RPMI8226 (cell line): ENCODE results near the gene MCOLN1.
A peak's percentile ranks its signal among the peaks of the same experiment; 100 is the strongest.

ENCODE experiments used
- DNase-seq: peaks from one replicate; pipeline ENCODE4 v3.0.0-alpha.2; 2015

Gene MCOLN1

DNA sequence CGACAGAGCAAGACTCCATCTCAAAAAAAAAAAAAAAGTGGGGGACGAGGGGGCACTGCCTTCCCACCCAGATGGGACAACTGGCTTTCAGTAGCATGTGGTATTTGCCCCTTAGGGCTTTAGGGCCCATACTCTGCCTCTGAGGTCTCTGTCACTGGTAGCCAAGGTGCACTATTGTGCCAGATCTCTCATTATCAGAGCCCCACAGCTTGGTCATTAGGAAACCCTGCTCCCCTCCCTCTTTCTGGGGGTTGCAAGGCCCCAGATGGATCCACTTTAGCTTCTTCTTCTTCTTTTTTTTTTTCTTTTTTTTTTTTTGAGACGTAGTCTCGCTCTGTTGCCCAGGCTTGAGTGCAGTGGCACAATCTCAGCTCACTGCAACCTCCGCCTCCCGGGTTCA lies 17.7 kb upstream of the MCOLN1 start:
- DNase-seq, result no peak

DNA sequence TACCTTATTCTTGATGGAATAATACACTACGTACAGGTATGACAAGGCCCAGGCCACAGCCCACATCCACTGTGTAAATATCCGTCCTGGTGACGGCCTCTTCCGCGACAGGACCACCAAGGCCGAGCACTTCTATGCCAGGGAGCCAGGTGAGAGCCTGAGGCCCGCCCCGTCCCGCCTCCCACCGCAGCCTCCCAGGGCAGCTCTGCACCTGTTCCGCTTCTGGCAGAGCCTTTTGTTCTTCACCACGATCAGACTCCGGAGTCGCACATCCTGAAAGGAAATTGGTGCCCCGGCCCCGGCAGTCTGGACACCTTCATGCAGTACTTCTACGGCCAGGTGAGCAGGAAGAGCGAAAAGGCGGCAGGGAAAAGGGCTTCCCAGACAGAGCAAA lies 17.1 kb upstream of the MCOLN1 start:
- DNase-seq, result peak; percentile 64

DNA sequence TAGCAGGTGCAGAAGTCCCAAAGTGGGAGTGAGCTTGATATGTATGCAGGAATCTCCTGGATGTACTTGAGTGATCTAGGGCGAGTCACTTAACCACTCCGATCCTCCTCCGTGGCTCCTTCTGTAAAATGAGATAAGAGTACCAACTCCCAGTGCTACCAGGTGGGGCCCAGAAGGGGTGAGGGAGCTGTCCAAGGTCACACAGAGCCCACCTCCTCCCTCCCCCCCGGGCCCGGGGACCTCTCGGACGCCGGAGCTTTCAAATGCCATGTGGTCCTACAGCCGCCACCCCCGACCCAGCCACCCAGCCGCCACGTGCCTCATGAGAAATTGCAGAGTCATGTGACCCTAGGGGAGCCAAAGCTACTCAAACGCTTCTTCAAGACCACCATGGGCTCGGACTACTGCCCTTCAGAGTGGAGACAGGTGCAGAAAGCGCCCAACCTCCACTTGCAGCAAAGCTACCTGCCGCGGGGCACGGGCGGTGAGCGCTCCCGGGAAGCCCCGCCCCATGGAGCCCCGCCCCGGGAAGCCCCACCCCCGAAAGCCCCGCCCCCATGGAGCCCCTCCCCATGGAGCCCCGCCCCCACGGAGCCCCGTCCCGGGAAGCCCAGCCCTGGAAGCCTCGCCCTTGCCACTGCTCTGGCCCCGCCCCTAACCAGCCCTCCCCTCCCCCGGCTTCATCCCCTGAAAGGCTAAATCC lies 16.6 kb upstream of the MCOLN1 start:
- peak; percentile 71 for DNase-seq

DNA sequence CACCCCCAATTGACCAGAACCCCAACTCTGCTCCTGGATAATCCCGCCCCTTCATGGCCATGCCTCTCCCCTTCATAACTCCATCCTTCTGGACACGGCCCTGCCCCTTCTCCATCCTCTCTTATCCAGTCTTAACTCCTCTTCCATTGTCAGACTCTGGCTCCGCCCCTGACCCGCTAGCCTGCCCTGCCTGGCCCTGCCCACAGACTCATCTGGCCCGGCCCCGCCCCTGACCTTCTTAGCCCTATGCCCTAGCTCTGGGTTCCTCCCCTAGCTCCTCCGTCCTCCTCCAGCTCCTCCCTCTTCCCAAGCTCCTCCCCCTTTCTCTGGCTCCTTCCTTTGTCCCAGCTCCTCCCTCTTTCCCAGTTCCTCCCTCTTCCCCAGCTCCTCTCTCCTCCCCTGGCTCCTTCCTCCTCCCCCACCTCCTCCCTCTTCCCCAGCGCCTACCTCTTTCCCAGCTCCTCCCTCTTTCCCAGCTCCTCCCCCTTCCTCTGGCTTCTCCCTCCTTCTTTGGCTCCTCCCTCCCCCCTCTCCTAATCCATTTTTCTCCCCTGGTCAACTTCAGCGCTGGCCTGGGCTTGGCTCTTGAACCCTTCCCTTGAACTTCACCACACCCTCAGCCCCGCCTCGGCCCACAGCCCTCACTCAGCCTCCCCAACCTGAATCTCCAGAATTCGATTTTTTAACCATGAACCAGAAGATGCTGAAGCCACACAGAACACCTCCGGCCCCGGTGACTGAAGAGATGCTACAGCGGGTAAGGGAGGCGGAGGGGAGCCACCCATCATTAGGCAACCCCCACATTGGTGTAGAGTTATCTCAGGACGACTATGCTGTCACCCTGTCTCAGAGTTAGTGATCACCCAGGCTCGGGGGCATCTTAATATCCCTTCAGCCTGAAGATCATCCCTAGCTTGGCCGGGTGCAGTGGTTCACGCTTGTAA lies 15.8 kb upstream of the MCOLN1 start:
- DNase-seq, result peak; percentile 93

DNA sequence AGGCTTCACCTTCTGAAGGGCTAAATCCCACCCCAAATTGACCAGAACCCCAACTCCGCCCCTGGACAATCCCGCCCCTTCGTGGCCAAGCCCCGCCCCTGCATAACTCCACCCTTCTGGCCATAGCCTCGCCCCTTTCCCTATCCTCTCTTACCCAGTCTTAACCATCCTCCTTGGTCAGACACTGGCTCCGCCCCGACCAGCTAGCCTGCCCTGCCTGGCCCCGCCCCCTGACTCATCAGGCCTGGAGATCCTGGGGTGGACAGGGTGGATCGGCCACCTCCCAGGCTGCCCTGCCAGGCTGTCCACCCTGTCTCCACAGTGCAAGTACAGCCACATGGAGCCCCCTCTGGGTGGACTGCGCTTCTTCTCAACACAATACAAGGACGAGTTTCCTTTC lies 14.5 kb upstream of the MCOLN1 start:
- DNase-seq, result peak; percentile 66

DNA sequence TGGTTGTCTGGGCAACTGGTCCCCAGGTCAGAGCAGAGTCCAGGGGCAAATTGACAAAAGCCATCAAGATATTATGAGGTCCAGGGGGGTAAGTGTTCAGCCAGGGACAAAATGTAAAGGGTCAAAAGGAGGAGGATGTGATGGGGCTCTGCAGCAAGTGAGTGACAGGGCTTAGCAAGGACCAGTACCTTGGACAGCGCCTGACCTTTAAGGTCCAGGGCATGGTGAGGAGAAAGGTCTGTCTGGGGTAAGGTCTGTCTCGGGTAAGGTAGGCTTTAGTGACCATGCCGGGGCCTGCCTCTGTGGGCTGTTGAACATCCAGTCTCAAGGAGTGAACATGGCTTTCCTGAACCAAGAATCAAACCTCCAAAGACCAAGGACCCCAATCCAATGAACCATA lies 12.8 kb upstream of the MCOLN1 start:
- DNase-seq, result peak; percentile 52

DNA sequence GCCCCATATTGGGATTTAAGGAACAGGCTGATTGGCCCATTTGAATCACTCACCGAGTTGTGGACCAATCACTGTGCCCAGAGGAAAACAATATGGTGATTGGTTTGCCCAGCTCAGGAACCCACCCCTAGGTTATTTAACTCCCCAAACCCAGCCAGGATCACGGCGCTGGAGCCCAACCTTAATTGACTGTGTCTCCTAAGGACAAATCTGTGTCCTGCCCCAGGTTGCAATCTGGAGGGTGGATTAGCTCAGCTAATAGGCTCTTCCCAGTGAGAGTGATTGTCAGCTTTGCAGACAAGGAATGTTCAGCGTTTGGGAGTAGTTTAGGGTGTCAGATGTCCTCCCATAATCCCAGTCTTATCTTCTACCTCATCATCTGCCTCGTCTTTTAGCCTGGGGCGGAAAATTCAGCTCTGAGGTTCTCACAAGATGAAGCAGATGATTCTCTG lies 10.0 kb upstream of the MCOLN1 start:
- no peak for DNase-seq

DNA sequence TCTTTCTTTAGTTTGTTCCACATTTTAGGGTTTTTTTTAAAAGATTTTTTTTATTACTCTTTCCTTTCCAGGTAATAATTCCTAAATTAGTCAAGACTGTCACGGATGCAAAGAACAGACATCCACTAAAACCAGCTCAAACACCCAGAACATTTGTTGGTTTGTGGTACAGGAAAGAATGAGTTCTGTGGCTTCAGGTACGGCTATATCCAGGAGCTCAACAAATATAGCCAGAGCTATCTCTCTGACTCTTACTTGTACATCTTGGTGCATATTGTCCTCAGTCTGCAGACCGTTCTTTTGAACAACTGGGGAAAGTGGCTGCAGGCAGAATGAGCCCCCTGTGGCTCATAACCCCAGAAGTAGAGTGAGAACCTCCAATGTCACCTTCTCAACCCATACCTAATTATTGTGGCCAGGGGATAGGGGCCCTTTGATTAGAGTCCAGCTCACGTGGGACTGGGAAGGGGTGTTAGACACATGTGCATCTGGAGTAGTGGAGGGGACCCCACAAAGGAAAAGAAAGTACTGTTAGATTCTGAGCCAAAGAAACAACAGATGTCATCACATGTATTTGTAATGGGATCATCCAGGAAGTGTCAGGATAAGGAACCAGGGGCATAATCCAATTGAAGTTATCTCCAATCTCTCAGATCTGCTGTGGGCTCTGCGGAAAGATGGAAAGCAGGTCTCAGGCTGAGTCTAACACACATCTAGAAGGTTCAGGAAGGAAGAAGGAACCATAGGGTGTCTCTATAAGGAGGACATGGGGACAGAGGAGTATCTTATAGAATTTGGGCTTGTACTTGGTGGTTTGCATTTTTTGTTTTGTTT lies 8.4 kb upstream of the MCOLN1 start:
- DNase-seq, result no peak

DNA sequence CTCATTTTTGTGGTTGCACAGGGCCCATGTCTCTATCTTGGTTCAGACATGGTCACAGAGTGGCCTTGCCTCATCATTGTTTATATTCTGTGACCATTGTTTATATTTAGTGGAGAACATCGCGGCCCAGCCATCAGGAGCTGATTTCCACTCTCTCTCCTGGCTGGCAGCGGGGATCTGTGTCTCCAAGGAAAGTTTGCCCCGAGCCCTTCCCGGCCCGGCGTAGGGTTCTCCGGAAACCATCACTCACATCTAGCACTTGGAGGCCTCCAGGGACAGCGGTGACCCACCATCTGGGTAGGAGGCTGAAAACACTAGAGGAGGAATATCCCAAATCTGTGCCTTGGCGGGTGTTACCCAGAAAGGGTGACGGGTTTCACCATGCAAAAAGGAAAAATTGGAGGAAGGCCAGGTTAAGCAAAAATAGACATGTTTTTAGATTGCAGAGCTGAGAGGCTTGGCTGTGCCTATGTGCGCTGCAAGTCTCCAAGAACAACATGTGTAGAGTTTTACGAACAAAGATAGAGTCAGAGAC lies 7.2 kb upstream of the MCOLN1 start:
- no peak for DNase-seq

DNA sequence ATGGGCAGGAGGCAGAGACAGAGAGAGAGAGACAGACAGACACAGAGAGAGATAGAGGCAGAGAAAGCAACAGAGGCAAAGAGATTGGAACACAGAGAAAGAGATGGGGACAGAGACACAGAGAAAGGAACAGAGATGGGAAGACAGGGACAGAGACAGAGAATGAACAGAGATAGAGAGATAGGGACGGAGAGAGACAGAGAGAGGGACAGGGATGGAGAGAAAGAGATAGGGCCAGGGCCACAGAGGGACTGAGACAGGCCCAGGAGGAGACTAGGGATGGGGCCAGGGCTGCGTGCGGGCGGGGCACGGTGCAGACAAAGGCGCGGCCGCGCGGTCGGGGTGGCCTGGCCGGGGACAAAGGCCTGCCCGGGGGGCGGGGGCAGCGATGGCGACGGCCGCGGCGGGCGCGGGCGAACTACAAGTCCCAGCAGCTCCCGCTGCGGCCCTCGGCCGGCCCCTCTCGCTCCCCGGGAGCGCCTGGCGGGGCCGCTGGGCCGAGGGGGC lies 6.7 kb upstream of the MCOLN1 start, which contains the start of gene ZNF358:
ZNF358 (plus strand) TSS at position 459 of the 507 bp plus-strand sequence. CDS start 3,140 bp downstream, outside the sequence.
- peak; percentile 63 for DNase-seq

DNA sequence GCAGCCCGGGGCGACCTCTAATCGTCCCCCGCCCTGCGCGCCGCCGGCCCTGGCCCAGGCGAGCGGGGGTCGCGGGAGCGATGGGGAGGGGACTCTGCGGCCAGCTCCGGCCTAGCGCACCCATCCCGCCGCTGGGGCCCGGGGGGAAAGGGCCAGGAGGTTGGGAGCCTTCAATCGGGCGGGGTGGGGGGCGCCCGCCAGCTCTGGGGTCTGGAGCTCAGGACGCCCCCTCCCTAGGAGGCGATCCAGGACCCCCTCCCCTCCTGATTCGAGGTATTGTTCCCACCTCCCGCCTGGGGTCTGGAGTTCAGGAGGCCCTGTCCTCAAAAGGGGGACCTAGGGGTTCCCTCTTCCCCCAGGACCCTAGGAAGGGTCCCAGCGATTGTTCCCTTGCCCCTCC lies 6.1 kb upstream of the MCOLN1 start:
- DNase-seq, result no peak

DNA sequence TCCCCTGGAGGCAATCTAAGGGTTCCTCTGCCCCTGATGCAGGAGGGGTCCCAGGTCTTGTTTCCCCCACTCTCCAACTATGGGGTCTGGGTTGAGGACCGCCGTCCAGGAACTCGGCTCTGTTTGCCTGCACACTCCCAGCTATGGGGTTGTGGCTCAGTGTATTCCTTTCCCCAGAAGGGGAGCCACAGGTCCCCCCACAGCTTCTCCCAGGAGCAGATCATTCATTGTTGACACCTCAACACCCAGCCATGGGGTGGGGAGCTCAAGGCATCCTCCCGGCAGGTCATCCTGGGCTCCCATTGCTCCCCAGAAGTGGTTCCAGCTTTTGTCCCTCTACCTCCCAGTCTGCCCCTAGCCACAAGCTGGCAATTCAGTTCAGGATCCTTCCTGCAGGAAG lies 5.5 kb upstream of the MCOLN1 start:
- DNase-seq, result no peak

DNA sequence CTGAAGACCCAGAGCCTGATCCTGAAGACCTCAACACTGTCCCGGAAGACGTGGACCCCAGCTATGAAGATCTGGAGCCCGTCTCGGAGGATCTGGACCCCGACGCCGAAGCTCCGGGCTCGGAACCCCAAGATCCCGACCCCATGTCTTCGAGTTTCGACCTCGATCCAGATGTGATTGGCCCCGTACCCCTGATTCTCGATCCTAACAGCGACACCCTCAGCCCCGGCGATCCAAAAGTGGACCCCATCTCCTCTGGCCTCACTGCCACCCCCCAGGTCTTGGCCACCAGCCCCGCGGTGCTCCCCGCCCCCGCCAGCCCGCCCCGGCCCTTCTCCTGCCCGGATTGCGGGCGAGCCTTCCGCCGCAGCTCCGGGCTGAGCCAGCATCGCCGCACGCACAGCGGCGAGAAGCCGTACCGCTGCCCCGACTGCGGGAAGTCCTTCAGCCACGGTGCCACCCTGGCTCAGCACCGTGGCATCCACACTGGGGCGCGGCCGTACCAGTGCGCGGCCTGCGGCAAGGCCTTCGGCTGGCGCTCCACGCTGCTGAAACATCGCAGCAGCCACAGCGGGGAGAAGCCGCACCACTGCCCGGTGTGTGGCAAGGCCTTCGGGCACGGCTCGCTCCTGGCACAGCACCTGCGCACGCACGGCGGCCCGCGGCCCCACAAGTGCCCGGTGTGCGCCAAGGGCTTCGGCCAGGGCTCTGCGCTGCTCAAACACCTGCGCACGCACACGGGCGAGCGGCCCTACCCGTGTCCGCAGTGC lies 2.9 kb upstream of the MCOLN1 start:
- no peak for DNase-seq

DNA sequence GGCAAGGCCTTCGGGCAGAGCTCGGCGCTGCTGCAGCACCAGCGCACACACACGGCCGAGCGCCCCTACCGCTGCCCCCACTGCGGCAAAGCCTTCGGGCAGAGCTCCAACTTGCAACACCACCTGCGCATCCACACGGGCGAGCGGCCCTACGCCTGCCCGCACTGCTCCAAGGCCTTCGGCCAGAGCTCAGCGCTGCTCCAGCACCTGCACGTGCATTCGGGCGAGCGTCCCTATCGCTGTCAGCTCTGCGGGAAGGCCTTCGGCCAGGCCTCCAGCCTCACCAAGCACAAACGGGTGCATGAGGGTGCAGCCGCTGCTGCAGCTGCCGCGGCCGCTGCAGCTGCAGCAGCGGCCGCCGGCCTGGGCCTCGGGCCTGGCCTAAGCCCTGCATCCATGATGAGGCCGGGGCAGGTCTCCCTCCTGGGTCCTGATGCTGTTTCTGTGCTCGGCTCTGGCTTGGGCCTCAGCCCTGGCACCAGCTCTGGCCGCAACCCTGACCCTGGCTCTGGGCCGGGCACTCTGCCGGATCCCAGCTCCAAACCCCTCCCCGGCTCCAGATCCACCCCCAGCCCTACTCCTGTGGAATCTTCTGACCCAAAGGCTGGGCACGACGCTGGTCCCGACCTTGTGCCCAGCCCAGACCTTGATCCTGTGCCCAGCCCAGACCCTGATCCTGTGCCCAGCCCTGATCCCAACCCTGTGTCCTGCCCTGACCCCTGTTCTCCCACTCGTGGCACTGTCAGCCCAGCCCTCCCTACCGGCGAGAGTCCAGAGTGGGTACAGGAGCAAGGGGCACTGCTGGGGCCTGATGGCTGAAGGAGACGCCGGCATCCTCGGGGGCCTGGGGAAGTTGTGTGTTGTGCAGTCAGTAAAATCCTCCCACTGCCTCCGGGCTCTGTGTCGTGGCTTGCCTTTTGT lies 2.0 kb upstream of the MCOLN1 start:
- DNase-seq, result no peak

DNA sequence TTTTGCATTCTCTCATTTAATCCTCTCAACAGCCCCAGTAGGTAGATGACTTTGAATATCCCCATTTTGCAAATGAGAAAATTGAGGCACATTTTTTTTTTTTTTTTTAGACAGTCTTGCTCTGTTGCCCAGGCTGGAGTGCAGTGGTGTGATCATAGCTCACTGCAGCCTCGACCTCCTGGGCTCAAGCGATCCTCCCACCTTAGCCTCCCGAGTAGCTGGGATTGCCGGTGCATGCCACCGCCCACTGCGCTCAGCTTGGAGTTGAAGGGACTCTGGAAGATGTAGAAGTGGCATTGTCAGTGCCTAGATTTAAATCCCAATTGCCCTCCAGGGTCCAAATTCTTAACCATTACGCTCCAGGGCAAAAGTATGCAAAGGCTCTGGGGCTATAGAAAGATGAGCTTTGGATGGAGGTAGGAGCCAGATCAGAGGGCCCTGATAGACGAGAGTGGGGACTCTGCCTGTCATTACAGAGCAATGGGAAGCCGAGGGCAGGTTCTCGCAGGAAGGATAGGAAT lies 813 bp upstream of the MCOLN1 start:
- no peak for DNase-seq

DNA sequence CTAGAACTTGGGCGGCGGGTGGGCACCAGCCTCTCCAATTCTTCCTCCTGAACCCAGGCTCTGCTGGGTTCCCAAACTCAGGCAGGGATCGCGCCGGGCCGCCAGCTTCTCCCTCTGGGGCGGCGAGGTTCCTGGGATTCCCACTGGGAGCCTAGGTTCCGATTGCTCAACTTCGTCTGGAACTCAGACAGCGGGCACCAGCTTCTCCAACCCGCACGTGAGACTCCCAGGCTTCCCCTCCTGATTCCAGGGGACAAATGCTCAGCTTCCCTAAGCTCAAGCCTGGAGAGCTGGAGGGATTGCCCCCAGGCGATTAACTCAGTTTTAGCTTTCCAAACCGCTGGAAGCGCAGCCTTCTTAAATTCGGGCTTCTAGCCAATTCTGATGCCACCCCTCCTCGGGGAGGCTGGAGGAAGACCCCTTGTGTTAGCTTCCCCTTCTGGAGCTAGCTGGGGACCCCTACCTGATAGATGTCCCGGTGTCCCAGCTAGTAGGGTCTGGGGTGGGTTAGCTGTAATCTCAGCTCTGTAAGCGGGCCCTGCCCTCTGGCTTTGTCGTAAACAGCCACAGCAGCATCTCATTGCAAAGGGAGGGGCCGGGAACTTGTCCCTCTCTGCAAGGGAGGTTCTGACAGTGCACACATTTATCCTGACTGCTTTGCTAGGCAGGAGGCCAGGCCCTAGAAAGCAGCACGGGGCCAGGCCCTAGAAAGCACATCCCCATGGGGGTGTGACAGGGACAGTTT lies 671 bp downstream of the MCOLN1 start:
- DNase-seq, result peak; percentile 31

DNA sequence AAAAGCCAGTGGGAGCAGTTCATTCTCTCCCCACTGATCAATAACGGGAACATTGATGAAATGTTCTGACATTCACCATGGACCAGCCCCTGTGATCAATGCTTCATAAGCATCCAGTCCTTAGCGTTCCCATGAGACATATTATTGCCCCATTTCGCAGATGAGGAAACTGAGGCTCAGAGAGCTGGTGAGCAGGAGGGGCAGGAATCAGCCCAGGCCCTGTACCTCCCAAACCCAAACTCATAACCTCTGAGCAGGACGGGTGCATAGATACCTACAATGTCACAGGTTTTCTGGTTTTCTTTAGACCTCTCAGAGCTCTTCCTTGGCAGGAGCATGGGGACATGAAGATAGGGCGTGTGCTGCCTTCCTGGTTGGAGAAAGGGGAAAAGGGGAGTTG lies 2.1 kb downstream of the MCOLN1 start:
- DNase-seq, result no peak

DNA sequence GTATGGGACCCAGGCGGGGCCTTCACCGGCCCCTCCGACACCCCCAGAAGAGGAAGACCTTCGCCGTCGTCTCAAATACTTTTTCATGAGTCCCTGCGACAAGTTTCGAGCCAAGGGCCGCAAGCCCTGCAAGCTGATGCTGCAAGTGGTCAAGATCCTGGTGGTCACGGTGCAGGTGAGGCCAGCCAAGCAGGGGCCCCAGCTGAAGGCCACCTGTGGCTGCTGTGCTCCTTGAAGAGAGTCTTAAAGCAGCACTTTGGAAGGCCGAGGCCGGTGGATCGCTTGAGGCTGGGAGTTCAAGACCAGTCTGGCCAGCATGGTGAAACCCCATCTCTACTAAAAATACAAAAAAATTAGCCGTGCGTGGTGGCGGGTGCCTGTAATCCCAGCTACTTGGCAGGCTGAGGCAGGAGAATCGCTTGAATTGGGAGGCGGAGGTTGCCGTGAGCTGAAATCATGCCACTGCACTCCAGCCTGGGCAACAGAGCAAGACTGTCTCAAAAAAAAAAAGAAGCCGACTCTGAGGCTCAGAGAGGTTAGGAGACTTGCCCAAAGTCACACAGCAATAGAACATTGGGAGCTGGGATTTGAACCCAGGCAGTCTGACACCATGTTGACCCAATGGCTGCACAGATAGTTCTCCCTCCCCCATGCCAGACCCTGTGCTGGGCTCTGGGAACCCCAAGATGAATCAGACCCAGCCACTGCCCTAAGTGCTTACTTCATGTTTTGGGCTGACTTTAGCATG lies 2.7 kb downstream of the MCOLN1 start:
- DNase-seq, result no peak
